Measurements from ENCODE around the gene TMEM182.

GRCh38 chr2:102736410-102737409, 25.1 kb upstream of the TMEM182 start:
- TF ChIP-seq, protein P1, sequence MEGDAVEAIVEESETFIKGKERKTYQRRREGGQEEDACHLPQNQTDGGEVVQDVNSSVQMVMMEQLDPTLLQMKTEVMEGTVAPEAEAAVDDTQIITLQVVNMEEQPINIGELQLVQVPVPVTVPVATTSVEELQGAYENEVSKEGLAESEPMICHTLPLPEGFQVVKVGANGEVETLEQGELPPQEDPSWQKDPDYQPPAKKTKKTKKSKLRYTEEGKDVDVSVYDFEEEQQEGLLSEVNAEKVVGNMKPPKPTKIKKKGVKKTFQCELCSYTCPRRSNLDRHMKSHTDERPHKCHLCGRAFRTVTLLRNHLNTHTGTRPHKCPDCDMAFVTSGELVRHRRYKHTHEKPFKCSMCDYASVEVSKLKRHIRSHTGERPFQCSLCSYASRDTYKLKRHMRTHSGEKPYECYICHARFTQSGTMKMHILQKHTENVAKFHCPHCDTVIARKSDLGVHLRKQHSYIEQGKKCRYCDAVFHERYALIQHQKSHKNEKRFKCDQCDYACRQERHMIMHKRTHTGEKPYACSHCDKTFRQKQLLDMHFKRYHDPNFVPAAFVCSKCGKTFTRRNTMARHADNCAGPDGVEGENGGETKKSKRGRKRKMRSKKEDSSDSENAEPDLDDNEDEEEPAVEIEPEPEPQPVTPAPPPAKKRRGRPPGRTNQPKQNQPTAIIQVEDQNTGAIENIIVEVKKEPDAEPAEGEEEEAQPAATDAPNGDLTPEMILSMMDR (IDR thresholded peaks at IDR 0.05): no peak
- TF ChIP-seq POLR2A (IDR thresholded peaks at IDR 0.05): peak; percentile 82
